GM21367 (cell line): ENCODE data around the gene FAM180A.

ENCODE experiments used
- ATAC-seq: cut with Tn5 transposase; IDR thresholded peaks from one replicate; pipeline ENCODE4 v1.9.1; 2021; ENCODE audit not compliant: unreplicated experiment

The FAM180A gene

DNA sequence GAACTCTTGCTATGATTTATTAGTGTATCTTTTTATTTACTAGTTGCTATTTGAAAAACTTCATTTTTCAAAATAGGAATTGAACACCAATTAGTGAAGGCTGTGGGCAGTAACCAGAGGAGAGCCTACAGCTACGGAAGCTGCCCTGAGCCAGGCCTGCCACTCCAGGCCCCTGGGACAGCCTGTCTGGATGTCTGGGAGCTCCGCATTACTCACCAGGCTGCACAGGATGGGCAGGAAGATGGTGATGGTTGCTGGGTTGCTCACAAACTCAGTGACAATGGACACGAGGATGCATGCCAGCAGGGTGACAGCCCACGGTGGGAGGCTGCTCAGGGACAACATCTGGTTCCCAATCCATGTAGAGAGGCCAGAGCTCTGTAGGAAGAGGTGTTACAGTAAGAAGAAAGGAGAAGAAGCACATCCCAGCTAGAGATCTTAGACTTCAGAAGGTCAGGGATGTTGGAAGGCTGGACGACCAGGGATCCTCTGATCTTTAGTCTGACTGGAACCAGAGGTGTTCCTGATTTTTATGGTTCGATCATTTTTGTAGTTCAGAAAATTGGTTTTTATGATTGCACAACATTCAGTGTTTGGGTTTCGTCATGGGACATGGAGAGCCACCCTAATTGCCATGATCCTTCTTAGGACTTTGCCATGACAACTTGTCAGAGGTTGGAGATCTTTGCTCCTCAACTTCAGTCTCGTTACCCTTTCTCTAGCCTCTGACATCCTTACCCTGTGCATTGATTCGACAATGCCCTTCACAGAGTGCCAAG is 63.1 kb downstream of the FAM180A start:
- ATAC-seq = no peak

- no peak for ATAC-seq
Observed at GRCh38 chr7:135684699-135685098, 63.9 kb downstream of the FAM180A start.

- ATAC-seq = no peak
Observed at GRCh38 chr7:135684136-135684535, 64.5 kb downstream of the FAM180A start.

DNA sequence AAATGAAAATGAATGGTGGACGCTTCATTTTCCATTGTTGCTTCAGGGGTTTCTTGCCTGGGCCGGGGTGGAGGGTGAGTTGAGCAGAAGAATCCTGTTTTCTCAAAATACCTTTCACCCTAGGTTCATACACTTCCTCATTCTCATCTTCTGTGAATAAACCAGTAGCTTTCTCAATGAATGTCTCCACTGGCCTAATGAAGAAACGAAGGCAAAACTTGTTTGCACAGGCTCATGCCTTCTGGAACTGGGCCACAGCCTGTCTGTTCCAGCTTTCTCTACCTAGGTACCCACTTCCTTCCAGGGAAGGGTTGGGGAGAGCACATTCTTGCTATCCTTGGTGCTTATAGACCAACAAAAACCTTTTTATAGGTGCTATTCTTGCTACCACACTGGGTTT is 65.0 kb downstream of the FAM180A start:
- no peak for ATAC-seq

- no peak for ATAC-seq
Observed at GRCh38 chr7:135682191-135682590, 66.4 kb downstream of the FAM180A start.

GRCh38 chr7:135681762-135682161 is 66.9 kb downstream of the FAM180A start:
- ATAC-seq = no peak
